NCI-H2227 (cell line): Measurements from ENCODE around the gene MFAP4.

Source experiments
- DNase-seq: peaks from one replicate; lab custom pipeline; 2025; ENCODE audit not compliant: unreplicated experiment; lab: John Stamatoyannopoulos, UW

The MFAP4 gene

GRCh38 chr17:19337712-19338023, 49.3 kb downstream of the MFAP4 start:
- no peak for DNase-seq

DNA sequence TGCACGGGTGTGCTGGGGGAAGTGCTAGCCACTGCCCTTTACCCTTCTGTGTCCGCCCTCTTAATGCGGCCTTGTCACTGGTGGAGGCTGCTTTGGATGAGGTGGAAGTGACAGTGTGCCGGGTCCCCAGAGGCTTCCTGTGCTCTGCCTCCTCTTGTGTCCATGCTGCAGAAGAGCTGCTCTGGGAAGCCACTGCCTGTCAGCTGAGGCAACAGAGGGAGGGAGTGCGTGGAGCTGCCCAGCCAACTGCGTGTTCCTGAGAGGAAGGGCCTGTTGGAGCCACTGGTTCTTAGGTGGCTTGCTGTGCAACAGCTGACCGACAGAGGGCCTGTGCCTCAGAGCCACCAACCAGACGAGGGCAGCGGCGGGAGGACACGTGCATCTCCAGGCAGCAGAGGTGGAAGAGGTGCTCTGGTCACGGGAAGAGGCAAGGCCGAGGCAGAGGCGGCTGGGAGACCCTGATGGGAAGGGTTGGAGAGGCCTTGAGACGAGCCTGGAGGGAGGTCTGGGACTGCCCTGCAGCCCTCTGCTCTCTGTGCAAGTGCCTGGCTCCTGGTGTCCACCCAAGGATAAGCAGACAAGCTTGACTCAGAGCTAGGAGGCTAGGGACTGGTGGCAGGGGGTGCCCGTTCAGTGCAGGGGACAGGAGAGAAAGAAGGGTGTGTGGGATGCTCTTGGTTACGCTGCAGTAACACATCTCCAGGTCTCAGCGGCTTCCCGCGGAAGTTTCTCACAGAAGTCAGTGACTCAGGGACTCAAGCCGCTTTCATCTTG, 49.9 kb downstream of the MFAP4 start:
- no peak for DNase-seq

DNA sequence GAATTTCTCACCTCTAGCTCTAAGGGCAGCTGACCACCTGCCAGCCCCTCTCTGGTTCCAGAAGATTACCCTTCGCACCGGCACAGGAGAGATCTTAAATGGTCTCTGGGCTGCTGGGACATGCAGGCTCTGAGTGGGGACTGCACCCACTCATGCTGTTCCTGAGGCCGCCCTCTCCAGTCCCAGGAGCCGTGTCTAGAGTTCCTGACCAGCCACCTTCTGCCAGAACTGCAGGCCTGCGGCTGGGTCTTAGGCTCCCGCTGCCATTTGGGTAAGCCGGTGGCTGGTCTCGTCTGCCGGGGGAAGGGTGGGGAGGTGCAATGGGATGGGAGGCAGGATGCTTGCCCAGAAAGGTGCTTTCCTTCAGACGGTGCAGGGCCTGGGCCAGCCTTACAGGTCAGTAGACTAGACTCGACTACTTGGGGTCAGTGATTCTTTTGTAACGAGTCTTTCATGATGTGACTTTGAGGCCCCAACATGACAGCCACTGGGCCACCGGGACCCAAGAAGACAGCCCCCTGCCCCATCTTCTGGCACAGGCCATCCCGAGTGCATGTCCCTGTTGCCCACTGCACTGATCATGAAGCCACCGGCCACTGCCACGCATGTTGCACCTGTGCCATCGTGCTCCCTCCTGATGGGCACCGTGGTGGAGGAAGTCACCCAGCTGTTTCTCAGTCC, 50.9 kb downstream of the MFAP4 start:
- no peak for DNase-seq

DNA sequence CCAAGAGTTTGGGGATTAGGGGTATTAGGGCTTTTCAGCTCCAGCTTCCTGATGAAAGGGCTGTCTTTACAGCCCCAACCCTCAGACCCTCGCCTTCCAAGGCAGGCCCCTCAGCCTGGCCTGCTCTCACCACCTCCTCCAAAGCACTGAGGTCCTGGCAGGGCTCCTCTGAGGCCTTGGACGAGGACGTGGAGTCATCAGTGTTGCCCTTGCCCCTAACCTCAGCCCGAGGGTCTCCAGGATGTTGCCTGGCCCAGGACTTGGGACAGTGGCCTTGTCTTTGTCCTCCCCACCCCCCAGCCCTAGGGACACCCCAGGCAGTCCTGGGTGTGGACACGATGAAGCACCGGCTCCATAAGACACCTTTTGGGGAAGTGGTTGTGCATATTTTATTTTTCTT, 52.7 kb downstream of the MFAP4 start:
- no peak for DNase-seq

DNA sequence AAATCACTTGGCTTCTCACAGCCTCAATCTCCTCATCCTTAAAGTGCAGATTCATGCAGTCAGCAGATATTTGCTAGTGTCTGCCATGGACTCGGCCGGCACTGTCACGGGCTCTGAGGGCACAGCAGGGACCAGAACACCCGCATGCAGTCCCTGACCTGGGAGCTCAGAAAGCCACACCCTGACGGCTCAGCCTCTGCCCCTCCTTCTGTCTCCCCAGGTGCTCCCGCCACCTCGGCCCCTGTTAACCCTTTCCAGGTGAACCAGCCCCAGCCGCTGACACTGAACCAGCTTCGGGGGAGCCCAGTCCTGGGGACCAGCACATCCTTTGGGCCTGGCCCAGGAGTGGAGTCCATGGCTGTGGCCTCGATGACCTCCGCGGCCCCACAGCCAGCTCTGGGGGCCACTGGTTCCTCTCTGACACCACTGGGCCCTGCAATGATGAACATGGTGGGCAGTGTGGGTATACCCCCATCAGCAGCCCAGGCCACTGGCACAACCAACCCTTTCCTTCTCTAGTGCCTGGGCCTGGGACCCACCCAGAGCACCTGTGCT, 53.2 kb downstream of the MFAP4 start:
- no peak for DNase-seq
